ENCODE data around the gene TDRKH.

The TDRKH gene

GRCh38 chr1:151790071-151790939, at the start of gene TDRKH:
TSS of gene TDRKH (minus strand) at chr1:151790500. CDS start at chr1:151783022, 7,478 bp downstream.
- DNase-seq (ENCODE audit: low spot score) = peak; percentile 99

DNA sequence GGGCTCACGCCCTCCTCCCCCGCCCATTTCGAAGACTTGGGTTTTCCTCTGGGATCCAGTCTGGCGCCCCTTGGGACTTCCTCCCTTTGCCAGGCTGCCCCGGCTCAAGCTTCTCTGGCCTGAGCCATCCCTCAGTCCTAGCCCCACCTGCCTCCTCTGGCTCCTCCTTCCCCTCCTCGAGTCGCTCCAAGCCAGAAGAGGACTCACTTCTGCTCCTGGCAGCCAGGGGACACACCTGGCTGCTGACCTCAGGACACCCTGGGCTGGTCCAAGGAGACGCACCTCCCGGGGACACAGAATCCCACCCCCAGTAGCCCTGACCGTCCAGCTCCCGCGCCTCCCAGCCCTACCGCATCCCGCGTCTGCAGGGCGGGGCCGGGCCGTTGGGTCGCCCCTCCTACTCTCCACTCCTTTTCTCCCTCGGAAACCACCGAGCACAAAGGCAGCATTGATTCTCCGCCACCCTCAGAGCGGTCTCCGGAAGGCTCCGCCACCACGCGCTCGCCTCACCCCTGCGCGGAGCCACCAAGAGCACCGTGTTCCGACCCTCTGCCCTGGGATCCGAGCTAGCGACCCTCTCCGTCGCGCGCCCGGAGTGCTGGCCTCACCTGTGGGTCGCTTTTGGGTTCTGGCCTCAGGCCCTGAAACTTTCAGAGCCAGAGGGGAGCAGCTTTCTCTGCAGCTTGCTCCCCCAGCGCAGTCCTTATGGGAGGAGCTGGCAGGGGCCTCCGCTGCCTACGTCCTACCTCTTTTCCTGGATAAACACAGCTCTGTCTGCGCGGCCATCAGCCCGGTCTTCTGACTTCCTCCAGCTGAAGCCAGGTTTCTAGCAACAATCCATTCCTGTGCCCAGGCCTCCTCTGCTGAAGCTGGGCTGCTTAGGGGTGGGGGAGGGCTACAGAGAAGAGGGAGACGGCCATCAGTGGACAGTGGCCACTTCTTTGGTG, 49.4 kb upstream of the TDRKH start, which contains the start of gene C2CD4D:
C2CD4D (minus strand) TSS at position 364 of the 947 bp plus-strand sequence. CDS start 831 bp downstream, outside the sequence.
- DNase-seq (ENCODE audit: low spot score) = peak; percentile 92

GRCh38 chr1:151839082-151839412, 48.7 kb upstream of the TDRKH start:
- no peak for DNase-seq (ENCODE audit: low spot score)

DNA sequence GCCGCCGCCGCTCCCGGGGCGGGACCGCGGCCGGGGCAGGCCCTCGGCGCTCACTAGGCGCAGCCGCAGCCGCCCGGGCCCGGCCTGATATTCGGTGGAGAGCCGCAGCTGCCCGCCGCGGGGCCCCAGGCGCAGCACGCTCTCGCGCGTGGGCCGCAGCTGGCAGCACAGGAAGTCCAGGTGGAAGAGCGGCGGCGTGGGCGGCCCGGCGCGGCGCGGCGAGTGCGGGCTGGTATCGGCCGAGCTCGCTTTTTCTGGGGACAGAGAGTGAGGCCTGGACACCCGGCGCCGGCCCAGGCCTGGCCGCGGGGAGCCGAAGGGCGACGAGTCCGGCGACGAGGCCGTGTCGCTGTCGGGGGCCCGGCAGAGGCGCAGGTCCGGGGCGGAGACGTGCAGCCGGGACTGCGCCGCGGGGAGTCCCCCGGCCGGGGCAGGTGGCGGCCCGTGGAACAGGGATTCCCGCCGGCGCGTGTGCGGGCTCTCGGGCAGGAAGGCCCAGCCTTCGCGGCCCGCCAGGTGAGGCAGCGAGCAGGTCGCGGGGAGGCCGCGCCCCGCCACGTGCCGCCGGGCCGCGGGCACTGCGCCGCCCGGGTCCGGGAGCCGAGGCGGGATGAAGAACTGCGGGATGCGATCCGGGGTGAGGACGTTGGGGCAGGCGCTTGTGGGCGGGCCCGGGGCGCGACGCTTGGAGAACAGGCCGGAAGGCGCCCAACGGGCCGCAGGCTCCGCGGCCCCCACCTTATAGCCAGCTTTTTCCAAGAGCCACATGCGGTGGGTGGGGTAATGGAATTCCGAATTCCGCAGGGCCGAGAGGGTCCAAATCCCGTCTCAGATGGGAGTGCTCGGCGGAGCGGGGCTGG, 48.2 kb upstream of the TDRKH start:
- DNase-seq (ENCODE audit: low spot score) = no peak

DNA sequence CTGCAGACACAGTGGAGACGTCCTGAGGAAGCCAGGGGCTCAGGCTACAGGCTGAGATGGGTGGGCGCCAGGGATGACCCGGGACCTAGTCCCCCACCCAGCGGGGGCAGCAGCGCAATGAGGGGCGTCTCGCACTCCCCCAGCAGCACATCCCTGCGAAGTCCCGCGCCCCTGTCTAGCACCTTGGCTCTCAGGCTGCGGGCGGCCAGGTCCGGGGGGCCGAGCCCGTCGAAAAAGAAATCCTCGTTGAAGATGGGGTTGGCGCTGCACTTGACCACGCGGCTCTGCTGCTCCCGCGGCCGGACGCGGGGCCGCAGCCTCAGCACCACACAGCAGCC, 47.6 kb upstream of the TDRKH start:
- no peak for DNase-seq (ENCODE audit: low spot score)

DNA sequence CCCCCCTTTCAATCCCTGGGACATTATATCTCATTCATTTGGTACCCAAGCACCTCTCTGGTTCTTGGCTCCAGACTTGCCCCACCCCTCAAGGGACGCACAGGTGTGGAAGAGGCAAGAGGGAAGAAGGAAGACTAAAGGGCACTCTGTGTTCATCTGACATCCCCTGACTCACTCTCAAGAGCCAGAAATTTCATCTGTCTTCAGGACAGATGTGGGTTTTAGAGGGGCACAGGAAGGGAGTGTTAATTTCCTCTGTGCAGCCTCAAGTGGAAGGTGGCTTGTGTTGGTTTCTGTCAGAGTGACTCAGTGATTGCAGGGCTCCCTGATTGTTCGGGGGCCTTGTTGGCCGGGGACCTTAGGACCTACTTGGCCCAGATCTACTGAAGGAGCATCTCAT, 46.9 kb upstream of the TDRKH start:
- no peak for DNase-seq (ENCODE audit: low spot score)

GRCh38 chr1:151835596-151835995, 45.3 kb upstream of the TDRKH start:
- no peak for DNase-seq (ENCODE audit: low spot score)

- DNase-seq (ENCODE audit: low spot score) = no peak
These were observed 43.9 kb upstream of the TDRKH start for GRCh38 chr1:151834239-151834638.

- DNase-seq (ENCODE audit: low spot score) = no peak
These were observed 43.0 kb upstream of the TDRKH start for GRCh38 chr1:151833172-151833900.

DNA sequence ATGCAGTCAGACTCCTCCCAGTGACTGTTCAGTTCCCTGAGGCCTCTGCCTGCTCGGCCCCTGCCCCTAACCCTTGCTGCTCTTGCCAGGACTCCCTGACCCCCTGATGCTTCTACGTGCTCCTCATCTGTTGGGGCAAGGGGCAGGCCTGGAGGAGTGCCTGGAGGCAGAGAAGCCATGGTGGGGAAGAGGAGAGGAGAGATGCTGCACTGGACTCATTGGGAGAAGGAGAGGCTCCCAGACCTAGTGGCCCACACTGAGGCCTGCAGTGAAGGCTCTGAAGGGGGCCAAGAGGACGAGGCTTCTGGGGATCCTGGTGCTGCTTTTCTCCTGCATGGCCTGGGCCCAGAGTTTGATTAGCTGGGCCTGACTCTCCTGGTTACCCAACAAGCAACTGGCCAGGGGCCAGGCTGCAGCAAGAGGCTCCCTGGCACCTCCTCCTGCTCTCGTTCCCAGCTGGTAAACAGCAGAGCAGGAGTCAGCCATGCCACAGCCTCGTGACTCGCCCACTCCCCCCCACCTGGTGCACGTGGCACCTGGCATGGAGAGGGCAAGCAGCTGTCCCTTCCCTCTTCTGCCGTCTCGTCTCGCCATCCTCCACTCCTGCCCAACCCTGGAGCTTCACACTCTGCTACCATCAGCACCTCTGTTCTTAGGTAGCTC, 42.1 kb upstream of the TDRKH start:
- peak; percentile 46 for DNase-seq (ENCODE audit: low spot score)

DNA sequence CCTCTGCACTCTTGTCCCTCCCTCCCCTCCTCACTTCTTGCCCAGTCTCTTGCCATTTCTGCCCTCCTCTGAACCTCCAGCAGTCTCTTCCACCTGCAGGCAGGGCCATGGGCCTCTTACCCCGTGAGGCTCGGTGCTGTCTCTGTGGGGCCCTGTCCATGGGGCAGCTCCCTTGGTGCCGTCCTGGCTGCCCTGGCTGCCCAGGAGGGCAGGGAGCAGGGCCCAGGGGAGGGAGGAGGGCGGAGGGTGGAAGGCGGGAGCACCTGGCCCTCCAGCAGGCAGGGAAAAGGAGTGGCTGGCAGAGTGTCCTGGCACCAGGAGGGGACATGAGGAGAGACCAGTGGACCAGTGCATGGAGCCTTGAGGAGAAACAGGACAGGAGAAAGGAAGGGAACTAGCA, 41.3 kb upstream of the TDRKH start, which contains the start of gene RORC:
RORC (minus strand) TSS at position 198 of the 400 bp plus-strand sequence; CDS start at position 160, 38 bp downstream.
- DNase-seq (ENCODE audit: low spot score) = no peak

DNA sequence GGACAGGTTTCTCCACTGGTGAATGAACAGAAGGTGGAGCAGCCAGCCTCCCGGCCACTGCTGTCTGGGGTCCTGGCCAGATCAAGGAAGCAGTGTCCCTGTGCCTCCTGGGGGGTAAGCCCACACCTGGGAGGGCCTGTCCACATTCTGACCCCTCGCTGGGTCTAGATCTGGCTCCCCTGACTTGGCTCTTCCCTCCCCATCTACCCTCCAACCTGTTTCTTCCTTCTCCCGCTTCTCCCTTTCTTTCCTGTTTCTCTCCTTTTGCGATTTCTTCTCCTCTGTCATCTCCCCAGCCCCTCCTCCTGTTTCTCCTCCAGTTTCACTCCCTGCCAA, 40.9 kb upstream of the TDRKH start:
- DNase-seq (ENCODE audit: low spot score) = no peak

DNA sequence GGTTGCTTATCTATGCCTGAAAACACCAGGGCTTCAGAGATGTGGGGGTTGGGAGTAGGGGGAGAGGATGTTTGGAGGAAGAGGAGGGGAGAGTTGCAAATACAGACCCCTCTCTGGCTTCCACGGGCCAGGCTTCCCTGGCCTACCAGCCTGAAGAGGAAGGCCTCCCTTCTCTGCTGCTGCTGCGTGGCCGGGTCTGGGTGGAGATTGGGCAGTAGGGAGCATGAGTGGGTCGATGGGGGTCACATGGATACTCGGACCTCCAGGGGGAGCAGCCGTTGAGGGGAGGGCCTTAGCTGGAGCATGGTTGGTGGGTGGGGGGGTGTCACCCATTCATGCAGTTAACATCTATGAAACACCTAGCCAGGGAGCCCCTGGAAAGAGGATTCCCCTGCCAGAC, 39.8 kb upstream of the TDRKH start:
- no peak for DNase-seq (ENCODE audit: low spot score)

GRCh38 chr1:151829352-151830046, 39.2 kb upstream of the TDRKH start:
- no peak for DNase-seq (ENCODE audit: low spot score)

DNA sequence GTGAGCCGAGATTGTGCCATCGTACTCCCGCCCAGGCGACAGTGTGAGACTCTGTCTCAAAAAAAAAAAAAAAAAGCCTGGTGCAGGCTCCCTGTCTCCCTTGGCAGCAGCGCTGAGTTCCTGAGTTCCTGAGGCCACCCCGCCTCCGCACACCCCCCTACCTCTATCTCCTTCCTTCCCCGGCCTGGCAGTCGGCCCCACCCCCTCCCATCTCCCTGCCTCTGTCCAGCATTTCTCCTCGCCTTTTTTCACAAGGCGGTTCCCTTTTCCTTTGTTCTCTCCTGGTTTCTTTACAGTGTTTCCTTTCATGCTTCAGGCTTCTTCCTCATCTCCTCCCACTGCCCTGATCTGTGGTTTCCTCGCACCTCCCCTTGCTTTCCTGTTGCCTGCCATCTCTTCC, 38.6 kb upstream of the TDRKH start:
- no peak for DNase-seq (ENCODE audit: low spot score)

GRCh38 chr1:151827853-151828252, 37.6 kb upstream of the TDRKH start:
- no peak for DNase-seq (ENCODE audit: low spot score)

DNA sequence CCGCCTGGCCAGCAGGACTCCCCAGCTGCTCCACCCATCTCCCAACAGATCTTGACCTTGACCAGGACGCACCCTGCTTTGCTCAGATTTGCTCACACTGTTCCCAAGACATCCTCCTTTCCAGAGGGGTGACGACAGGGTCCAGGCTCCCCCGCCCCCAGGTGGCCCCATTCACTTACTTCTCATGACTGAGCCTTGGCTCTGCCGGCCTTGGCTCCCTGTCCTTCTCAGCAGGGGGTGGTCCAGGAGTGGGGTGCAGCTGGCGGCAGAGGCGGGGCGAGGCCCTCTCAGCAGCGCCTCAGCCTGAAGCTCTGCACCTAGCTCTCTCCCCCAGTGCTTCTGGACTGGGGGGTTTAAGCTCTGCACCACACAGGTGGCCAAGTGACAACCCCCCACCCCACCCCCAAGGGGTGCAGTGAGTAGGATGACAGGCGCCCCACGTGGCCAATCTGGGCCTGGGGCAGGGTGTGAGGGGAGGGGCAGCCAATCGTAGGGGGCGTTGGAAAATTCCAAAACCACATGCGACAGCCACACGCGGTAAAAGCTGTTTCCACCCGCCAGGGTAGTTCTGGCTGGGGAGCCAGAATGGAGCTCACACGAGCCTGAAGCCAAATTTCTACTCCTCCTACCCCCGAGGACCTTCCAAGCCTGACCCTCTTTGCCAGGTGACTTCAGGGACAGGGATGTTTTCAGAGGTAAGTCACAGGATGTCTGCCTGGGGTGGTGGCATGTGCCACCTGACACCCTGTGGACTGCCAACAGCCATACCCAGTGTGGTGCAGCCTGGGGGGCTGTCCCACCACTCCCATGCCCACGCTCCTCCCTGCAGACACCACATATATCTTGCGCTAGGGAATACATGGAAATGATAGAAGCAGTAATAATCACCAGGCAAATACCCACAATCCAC, 35.7 kb upstream of the TDRKH start:
- no peak for DNase-seq (ENCODE audit: low spot score)

GRCh38 chr1:151825204-151825603, 34.9 kb upstream of the TDRKH start:
- DNase-seq (ENCODE audit: low spot score) = no peak

GRCh38 chr1:151823175-151823574, 32.9 kb upstream of the TDRKH start:
- no peak for DNase-seq (ENCODE audit: low spot score)

Measured in pons (tissue), 1 donor.